Subcutaneous abdominal adipose tissue (tissue), 5 donors: ENCODE data around the gene MAST2.

Experiments used
- H3K27ac ChIP-seq: one replicate; pipeline ENCODE4 v1.7.0; 2013; ENCODE audit warnings: low read depth, mild to moderate bottlenecking, inconsistent platforms, low read length, moderate library complexity
- H3K27me3 ChIP-seq, 5 donors: one replicate each; pipeline ENCODE4 v1.7.0; 2013; ENCODE audit warnings: low read length in 5 of 5, inconsistent platforms in 1 of 5; ENCODE audit not compliant: control insufficient read depth in 5 of 5, insufficient read depth in 4 of 5
- H3K36me3 ChIP-seq, 5 donors: one replicate each; pipeline ENCODE4 v1.7.0; 2013; ENCODE audit warnings: low read length in 5 of 5; ENCODE audit not compliant: control insufficient read depth in 5 of 5, insufficient read depth in 5 of 5
- H3K4me1 ChIP-seq, 5 donors: one replicate each; pipeline ENCODE4 v1.7.0; 2013; ENCODE audit warnings: low read length in 5 of 5, mild to moderate bottlenecking in 3 of 5, moderate library complexity in 1 of 5; ENCODE audit not compliant: control insufficient read depth in 5 of 5, insufficient read depth in 5 of 5
- H3K4me3 ChIP-seq, 5 donors: one replicate each; pipeline ENCODE4 v1.7.0; 2013; ENCODE audit warnings: low read length in 5 of 5, low read depth in 1 of 5
- H3K9ac ChIP-seq, 5 donors: one replicate each; pipeline ENCODE4 v1.7.0; 2013; ENCODE audit warnings: low read length in 5 of 5, mild to moderate bottlenecking in 4 of 5, moderate library complexity in 3 of 5
- H3K9me3 ChIP-seq, 5 donors: one replicate each; pipeline ENCODE4 v1.7.0; 2013; ENCODE audit warnings: low read length in 5 of 5; ENCODE audit not compliant: control insufficient read depth in 5 of 5
- donor health status: healthy.
- donor health status: healthy.
- donor health status: healthy.
- donor health status: healthy.
- donor health status: healthy.

The MAST2 gene

GRCh38 chr1:46081619-46082018 is 278.2 kb downstream of the MAST2 start:
- Histone ChIP-seq H3K27ac (no peak overlapping the region), H3K4me1 (peaks cover 0 to 12% (median 3%) of the 10 kb centered on the region in 5 donors)

GRCh38 chr1:46083579-46083978 is 280.2 kb downstream of the MAST2 start:
- peaks cover 0 to 12% (median 3%) of the 10 kb centered on the region in 5 donors for H3K4me1 ChIP-seq
- peaks cover 0 to 3% (median 0%) of the 10 kb centered on the region in 5 donors for H3K9me3 ChIP-seq
- no peak overlapping the region for H3K9ac ChIP-seq
- H3K36me3 ChIP-seq, result no peaks in the 10 kb centered on the region
- H3K27ac ChIP-seq, result no peak overlapping the region
- no peaks in the 10 kb centered on the region for H3K27me3 ChIP-seq
- H3K4me3 ChIP-seq, result no peak overlapping the region

More at GRCh38 chr1:46081619-46082018, 278.2 kb downstream of the MAST2 start:
- Histone ChIP-seq H3K27me3 (no peaks in the 10 kb centered on the region), H3K4me3 (peak overlapping the region in 4 of 5 donors; percentile 1 to 34 (median 14)), H3K9ac (no peak overlapping the region), H3K9me3 (peaks cover 0 to 3% (median 0%) of the 10 kb centered on the region in 5 donors), H3K36me3 (peaks cover 0 to 3% (median 0%) of the 10 kb centered on the region in 5 donors)

GRCh38 chr1:46084553-46085451 is 281.4 kb downstream of the MAST2 start:
- H3K9me3 ChIP-seq, result peaks cover 0 to 3% (median 0%) of the 10 kb centered on the region in 5 donors
- H3K4me1 ChIP-seq, result peaks cover 0 to 12% (median 3%) of the 10 kb centered on the region in 5 donors
- H3K27me3 ChIP-seq, result no peaks in the 10 kb centered on the region
- no peak overlapping the region for H3K9ac ChIP-seq
- no peaks in the 10 kb centered on the region for H3K36me3 ChIP-seq
- no peak overlapping the region for H3K4me3 ChIP-seq
- no peak overlapping the region for H3K27ac ChIP-seq
